ENCODE results near the gene B9D1.
A peak's percentile ranks its signal among the peaks of the same experiment; 100 is the strongest.

Gene B9D1

GRCh38 chr17:19362277-19363113 lies at the start of gene B9D1:
Gene B9D1 (minus strand): TSS chr17:19362723. CDS start chr17:19362569, 154 bp downstream.
- peak; percentile 85 for DNase-seq

GRCh38 chr17:19411631-19412030 lies 49.1 kb upstream of the B9D1 start:
- DNase-seq, result no peak

DNA sequence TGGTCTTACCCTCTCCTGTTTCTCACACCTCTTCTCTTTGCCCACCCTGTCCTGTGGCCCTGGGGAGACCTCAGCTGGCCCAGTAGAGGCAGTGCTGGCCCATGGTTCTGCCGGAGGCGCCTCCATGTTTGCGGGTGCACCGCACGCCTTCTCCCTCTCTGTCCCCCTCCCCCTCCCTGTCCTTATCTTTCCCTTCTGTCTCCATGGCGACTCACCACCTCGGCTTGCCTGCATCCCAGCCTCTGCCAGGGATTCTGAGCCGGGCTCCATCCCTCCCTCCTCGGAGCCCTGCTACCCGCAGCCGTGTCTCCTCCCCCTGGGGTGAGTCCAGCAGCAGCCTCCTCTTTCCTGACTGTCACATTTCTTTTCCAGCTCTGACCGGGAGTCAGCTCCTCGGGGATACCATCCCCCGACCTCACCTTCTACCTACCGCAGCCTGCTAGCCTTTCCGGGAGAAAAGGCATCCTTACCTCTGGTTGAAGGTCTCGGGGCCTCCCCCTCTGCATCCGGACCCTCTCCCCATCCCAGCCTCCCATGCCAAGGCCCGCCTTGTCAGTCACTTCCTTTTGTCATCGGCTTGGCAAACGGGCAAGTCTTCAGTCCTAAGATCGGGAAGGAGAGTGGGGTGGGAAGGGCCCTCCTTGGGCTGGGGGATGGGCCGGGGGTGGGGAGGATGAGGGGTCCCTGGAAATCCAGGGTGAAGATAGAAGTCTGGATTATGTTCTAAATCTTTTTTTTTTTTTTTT lies 48.5 kb upstream of the B9D1 start, which contains the start of gene RNF112:
RNF112 (plus strand) TSS at position 358 of the 746 bp plus-strand sequence; CDS start at position 535, 177 bp downstream.
- DNase-seq, result no peak

DNA sequence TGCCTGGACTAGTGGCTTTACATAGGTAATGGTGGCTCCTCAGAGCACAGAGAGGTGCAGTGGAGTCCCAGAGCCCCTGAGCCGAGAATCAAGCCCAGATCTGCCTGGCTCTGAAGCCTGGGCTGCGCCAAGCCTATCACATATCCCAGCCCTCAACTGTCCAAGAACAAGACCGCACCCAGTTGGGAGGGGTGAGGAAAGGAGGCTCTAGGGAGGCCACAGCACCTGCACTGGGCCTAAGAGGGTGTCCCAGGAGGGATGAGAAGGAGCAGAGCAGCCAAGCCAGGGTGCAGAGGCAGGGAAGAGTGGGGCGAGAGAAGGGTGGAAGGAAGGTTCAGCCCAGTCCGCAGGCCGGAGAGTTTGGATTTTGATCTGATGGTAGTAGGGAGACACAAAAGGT lies 47.6 kb upstream of the B9D1 start:
- no peak for DNase-seq

DNA sequence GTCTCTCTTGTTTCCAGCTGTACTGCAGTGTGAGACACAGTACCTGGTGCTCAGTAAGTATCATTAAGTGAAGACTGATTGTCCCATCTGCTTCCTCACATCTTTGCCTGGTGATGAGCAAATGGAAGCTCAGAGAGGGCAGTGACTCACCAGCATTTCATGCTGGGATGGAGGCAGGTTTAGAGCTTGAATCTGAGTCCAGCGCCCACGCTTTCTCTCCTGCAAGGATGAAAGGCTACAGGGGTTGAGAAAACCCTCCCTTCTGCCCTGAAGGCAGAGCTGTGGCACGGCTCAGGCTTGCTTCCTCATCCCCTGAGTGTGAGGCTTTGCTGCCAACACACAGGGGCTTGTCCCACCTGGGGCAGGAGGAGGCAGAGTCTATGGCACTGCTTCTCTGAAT lies 47.0 kb upstream of the B9D1 start:
- DNase-seq, result no peak

- no peak for DNase-seq
These were observed 46.5 kb upstream of the B9D1 start for GRCh38 chr17:19409066-19409465.

DNA sequence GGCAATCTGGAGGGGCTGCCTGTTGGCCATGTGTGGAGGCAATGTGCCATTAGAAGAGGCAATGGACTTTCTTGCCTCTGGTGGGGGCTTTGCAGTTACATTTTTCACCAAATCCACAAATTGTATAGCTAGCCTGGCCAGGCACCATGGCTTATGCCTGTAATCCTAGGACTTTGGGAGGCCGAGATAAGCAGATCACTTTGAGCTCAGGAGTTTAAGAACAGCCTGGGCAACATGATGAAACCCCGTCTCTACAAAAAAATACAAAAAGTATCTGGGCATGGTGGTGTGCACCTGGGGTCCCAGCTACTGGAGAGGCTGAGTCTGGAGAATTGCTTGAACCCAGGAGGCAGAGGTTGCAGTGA lies 45.8 kb upstream of the B9D1 start:
- no peak for DNase-seq

DNA sequence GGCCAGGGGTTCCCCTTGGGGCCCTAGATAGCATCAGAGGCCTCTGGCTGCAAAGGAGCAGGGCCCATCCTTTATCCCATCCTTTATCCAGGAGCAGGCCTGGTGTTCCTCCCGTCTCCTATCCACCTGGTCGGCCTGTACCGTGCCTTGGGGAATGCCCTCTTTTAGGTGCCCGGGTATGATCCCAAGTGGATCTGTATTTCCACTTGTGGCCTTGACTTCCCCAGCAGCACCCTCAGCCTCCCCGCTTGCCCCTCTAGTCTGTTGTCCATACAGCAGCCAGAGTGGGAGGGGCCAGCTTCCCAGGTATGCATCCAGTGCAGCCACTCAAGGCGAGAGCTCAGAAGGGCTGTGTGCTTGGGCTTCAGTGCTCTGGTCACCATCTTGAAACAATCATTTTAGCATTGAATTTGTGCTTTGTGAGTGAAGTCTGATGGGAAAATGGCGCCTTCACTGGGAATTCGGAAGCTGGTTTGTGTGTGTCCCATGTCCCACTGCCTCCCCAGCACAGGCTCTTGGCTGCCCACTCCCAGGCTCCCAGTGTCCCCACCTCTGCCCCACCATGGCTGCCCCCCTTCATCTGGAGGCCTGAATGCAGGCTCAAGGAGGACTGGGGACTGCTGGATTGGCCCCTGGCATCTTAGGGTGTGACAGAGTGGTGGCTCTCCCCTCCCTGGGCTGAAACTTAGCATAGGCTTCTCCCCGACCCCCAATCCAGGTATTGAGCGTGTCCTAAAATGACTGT lies 45.2 kb upstream of the B9D1 start:
- DNase-seq, result no peak

GRCh38 chr17:19405114-19405513 lies 42.6 kb upstream of the B9D1 start:
- no peak for DNase-seq

GRCh38 chr17:19404264-19404663 lies 41.7 kb upstream of the B9D1 start:
- DNase-seq, result no peak

GRCh38 chr17:19403021-19403420 lies 40.5 kb upstream of the B9D1 start:
- DNase-seq, result no peak

DNA sequence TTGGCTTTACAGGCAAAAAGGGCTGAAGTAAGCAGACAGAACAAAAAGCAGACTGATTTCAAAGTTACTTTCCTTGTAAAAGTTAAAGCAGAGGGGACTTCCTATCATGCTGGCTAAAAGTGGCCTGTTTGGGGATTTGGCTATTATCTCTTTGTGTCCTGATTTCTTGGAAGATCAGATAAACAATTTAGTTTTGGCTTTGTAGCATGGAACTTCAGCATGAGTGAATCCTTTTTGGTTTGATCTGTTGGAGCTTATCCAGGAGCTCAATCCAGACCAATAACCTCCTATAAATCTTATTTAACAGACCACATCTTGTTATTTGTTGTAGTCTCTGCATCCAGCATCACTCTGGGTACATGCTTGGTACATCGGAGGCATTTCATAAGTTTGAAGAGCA lies 39.6 kb upstream of the B9D1 start:
- no peak for DNase-seq

- no peak for DNase-seq
These were observed 38.9 kb upstream of the B9D1 start for GRCh38 chr17:19401321-19402010.

- no peak for DNase-seq
These were observed 37.4 kb upstream of the B9D1 start for GRCh38 chr17:19399750-19400450.

DNA sequence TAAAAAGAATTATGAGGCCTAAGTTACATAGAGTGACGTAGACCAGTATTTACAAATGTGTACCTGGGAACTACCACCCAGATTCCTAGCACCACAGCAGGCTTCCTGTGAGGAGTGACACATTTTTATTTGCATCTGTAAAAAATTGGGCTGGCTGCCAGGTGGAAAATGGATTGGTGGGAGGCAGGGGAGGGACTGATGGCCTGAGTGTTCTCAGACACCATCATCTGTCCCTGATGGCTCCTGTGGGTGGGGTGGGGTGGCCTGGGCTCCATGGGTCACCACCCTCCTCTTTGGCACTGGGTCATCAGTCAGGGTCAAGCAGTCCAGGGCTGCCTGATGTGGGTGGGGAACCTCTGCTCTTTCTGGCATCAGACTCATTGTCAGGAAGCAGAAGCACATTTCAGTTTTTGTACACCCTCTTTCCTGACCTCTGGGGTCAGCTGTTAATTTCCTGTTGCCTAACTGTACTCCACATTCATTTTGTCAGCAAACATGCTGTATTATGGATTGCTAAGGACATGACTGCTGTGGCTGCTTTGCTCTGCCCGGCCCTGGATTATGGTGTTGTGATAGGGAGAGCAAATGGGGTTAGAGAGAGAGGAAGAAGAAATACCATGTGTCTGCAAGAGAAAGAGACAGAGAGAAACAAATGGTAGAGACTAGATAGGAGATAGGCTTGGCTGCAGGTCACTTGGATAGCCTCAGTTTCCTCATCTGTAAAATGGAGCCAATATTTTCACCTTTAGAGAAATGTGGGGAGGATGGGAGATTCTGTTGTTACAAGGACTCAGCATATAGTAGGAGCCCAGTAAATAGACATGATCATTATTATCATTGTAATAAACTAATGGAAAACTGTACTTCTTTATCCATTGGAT lies 36.0 kb upstream of the B9D1 start:
- DNase-seq, result no peak

- DNase-seq, result no peak
These were observed 35.1 kb upstream of the B9D1 start for GRCh38 chr17:19397556-19398041.

GRCh38 chr17:19392303-19392702 lies 29.8 kb upstream of the B9D1 start:
- no peak for DNase-seq

DNA sequence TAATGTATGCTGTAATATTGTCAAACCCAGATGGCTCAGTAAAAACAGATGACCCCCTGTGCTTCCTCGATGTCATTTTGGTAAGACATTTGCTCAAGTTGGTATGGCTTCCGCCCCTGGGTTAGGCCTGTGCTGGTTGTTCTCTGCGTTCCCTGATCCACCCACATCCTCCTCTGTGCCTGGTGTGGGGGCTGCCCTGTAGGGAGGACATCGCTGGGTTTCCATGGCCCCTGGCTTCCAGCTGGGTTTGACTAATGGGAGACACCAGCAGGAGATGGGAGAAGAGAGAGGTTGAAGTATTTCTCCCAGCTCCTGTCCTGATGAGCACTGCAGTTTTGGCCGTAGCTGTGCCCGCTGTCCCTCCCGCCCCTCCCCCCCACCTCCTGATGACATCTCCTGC lies 28.9 kb upstream of the B9D1 start:
- no peak for DNase-seq

GRCh38 chr17:19390951-19391350 lies 28.4 kb upstream of the B9D1 start:
- DNase-seq, result no peak

- DNase-seq, result no peak
These were observed 26.6 kb upstream of the B9D1 start for GRCh38 chr17:19388791-19389785.
